BLaER1 (cell line): ENCODE measurements around the gene DSC1.

Source experiments
- H3K27ac ChIP-seq: shearing (Covaris generic); formaldehyde crosslinking; 2 replicates; pipeline ENCODE4 v1.8.1; 2022
- H3K27me3 ChIP-seq: shearing (Covaris generic); formaldehyde crosslinking; 2 replicates; pipeline ENCODE4 v1.8.1; 2022
- H3K36me3 ChIP-seq: shearing (Covaris generic); formaldehyde crosslinking; 2 replicates; pipeline ENCODE4 v1.8.1; 2022
- H3K4me1 ChIP-seq: shearing (Covaris generic); formaldehyde crosslinking; 2 replicates; pipeline ENCODE4 v1.8.1; 2022
- H3K4me2 ChIP-seq: shearing (Covaris generic); formaldehyde crosslinking; 2 replicates; pipeline ENCODE4 v1.8.1; 2022
- H3K4me3 ChIP-seq: shearing (Covaris generic); formaldehyde crosslinking; 2 replicates; pipeline ENCODE4 v1.8.1; 2022
- H3K9ac ChIP-seq: shearing (Covaris generic); formaldehyde crosslinking; 2 replicates; pipeline ENCODE4 v1.8.1; 2022
- H3K9me3 ChIP-seq: shearing (Covaris generic); formaldehyde crosslinking; 2 replicates; pipeline ENCODE4 v1.8.1; 2022
- H4K20me1 ChIP-seq: shearing (Covaris generic); formaldehyde crosslinking; 2 replicates; pipeline ENCODE4 v1.8.1; 2022
- Cebpa-rat ChIP-seq: shearing (Covaris generic); IDR thresholded peaks from 2 replicates; pipeline ENCODE4 v1.8.1; 2022

DSC1 gene

DNA sequence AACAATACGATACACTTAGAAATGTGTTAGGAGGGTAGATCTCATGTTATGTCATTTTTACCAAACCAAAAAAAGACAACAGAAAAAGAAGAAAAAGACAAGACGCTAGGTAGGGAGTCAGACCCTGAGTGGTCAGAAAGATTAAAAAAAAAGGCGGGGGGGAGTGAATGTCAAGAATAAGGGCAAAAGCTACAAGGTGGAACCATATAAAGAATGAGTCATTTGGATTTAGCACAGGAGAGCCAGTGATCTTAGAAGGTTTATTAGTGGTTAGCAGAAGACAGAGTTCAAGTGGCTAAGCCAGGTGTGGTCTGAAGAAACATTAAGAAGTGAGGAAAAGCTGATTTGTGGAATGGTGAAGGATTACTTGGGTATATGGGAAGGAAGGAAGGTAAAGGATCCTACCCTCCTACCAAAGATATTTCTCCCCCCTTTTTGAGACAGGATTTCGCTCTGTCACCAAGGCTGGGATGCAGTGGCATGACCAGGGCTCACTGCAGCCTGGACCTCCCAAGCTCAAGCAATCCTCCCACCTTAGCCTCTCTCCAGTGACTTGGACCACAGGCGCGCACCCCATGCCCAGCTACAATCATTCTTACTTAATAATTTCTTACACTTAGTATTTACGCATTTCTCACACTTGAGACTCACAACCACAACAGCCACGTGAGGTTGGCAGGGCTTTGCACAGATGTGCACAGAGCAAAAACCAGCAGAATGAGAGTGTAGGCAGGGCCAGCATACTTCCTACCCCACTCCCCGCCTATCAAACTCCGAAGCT is 63.0 kb downstream of the DSC1 start:
- no peaks in the 10 kb centered on the region for H3K4me1 ChIP-seq
- H4K20me1 ChIP-seq, result no peaks in the 10 kb centered on the region
- no peaks in the 10 kb centered on the region for H3K36me3 ChIP-seq
- no peak for TF ChIP-seq Cebpa-rat
- H3K9me3 ChIP-seq, result peaks cover 17% of the 10 kb centered on the region
- H3K4me2 ChIP-seq, result no peak overlapping the region
- H3K4me3 ChIP-seq, result no peak overlapping the region
- H3K9ac ChIP-seq, result no peak overlapping the region
- H3K27me3 ChIP-seq, result no peaks in the 10 kb centered on the region
- no peak overlapping the region for H3K27ac ChIP-seq

GRCh38 chr18:31098878-31099277 is 63.8 kb downstream of the DSC1 start:
- H3K27ac ChIP-seq, result no peak overlapping the region
- no peak overlapping the region for H3K9ac ChIP-seq
- peaks cover 17% of the 10 kb centered on the region for H3K9me3 ChIP-seq
- TF ChIP-seq Cebpa-rat, result no peak
- H3K36me3 ChIP-seq, result no peaks in the 10 kb centered on the region
- H3K27me3 ChIP-seq, result no peaks in the 10 kb centered on the region
- no peak overlapping the region for H3K4me2 ChIP-seq
- H3K4me1 ChIP-seq, result no peaks in the 10 kb centered on the region
- no peak overlapping the region for H3K4me3 ChIP-seq
- H4K20me1 ChIP-seq, result no peaks in the 10 kb centered on the region

DNA sequence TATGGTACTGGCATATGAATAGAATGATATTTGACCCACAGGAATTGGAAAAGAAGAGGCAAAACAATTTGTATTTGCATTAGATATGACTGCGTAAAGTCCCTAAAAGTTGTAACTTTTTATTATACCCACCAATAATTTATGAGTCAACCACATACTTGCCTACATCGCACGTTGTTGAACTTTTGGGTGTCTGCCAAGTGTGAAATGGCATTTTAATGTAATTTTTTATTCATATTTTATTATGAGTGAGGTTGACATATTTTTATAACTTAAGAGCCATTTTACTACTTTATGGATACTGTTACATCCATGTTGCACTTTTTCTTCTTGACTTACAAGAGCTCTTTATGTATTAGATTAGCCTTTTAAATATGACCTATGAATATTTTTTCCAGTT is 65.0 kb downstream of the DSC1 start:
- H3K4me2 ChIP-seq, result no peak overlapping the region
- H3K36me3 ChIP-seq, result no peaks in the 10 kb centered on the region
- H3K27me3 ChIP-seq, result no peaks in the 10 kb centered on the region
- H3K4me3 ChIP-seq, result no peak overlapping the region
- H3K4me1 ChIP-seq, result no peaks in the 10 kb centered on the region
- H3K9me3 ChIP-seq, result peaks cover 17% of the 10 kb centered on the region
- no peaks in the 10 kb centered on the region for H4K20me1 ChIP-seq
- no peak for TF ChIP-seq Cebpa-rat
- H3K27ac ChIP-seq, result no peak overlapping the region
- no peak overlapping the region for H3K9ac ChIP-seq

DNA sequence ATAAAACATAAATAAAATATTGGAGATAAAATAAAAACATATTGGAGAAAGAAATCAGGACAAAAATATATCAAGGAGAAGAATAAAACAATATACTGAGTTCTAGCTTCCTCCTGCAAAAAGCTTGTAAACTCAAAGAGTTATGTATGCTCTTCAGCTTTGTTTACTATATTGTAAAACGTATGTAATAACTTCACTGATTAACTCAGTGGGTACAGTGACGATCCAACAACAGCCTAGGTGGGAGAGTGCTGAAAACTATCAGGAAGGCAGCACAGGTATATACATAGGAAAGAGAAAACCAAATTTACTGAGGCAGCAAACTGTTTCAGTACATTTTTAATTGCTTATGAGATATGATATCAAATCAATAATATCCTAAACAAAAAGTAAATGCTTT is 68.8 kb downstream of the DSC1 start:
- H3K9ac ChIP-seq, result no peak overlapping the region
- H3K36me3 ChIP-seq, result no peaks in the 10 kb centered on the region

DNA sequence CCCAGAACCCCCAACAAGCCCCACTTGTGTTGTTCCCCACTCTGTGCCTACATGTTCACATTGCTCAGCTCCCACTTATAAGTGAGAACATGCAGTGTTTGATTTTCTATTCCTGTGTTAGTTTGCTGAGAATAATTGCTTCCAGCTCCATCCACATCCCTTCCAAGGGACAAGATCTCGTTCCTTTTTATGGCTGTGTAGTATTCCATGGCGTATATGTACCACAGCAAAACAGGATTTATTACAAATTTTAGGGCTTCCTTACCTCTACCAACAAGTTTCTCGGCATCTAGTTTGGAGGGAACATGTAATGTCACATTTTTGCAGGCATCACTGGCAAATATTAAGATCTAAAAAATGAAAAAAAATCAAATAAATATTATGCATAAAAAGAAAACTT is 69.4 kb downstream of the DSC1 start:
- no peak overlapping the region for H3K4me3 ChIP-seq
- H3K9ac ChIP-seq, result no peak overlapping the region
- no peaks in the 10 kb centered on the region for H3K4me1 ChIP-seq
- no peak overlapping the region for H3K27ac ChIP-seq
- H3K4me2 ChIP-seq, result no peak overlapping the region
- H4K20me1 ChIP-seq, result no peaks in the 10 kb centered on the region
- no peaks in the 10 kb centered on the region for H3K27me3 ChIP-seq
- TF ChIP-seq Cebpa-rat, result no peak
- no peaks in the 10 kb centered on the region for H3K9me3 ChIP-seq
- H3K36me3 ChIP-seq, result no peaks in the 10 kb centered on the region

More for the DNA sequence above, 68.8 kb downstream of the DSC1 start:
- no peaks in the 10 kb centered on the region for H4K20me1 ChIP-seq
- H3K4me2 ChIP-seq, result no peak overlapping the region
- H3K27me3 ChIP-seq, result no peaks in the 10 kb centered on the region
- H3K4me1 ChIP-seq, result no peaks in the 10 kb centered on the region
- no peak for TF ChIP-seq Cebpa-rat
- H3K27ac ChIP-seq, result no peak overlapping the region
- no peak overlapping the region for H3K4me3 ChIP-seq
- H3K9me3 ChIP-seq, result no peaks in the 10 kb centered on the region

DNA sequence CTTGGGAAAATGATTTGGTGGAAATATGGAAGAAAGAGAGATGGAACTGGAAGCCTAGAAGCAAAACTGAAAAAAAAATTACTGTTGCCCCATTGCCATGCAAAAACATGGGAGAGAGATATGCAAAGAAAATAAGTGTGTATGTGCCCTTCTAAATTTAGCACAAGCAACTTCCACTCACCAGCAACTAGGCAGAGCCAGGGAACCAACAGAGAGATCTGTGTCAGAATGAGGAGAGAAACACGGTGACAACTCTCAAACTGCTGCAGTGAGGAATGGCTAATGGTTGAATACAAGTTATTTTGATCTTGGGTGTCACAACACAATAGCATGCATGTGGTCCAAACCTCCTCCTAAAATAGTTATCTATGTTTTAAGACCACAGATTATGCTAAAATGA is 71.3 kb downstream of the DSC1 start:
- Histone ChIP-seq H4K20me1 (no peaks in the 10 kb centered on the region), H3K27ac (no peak overlapping the region), H3K4me2 (no peak overlapping the region), H3K36me3 (no peaks in the 10 kb centered on the region), H3K4me3 (no peak overlapping the region), H3K9me3 (no peaks in the 10 kb centered on the region), H3K4me1 (no peaks in the 10 kb centered on the region), H3K9ac (no peak overlapping the region), H3K27me3 (no peaks in the 10 kb centered on the region)
- no peak for TF ChIP-seq Cebpa-rat

DNA sequence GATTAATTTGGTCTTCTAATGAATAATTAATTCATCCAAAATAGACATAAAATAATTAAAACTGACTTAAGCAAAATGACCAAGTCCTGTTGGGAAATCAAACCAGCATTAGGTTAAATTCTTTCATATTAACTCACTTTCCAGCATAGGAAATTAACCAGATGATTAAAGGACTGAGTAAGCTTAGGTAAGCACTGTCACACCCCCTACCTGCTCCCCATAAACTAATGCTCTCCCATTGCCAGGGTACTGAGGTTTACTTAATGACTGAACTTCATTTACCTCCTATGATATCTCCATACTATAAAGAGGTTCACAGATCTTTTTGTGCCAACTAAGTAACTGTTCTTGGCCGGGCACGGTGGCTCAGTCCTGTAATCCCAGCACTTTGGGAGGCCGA is 74.1 kb downstream of the DSC1 start:
- no peak for TF ChIP-seq Cebpa-rat
- no peaks in the 10 kb centered on the region for H3K36me3 ChIP-seq
- no peaks in the 10 kb centered on the region for H3K4me1 ChIP-seq

DNA sequence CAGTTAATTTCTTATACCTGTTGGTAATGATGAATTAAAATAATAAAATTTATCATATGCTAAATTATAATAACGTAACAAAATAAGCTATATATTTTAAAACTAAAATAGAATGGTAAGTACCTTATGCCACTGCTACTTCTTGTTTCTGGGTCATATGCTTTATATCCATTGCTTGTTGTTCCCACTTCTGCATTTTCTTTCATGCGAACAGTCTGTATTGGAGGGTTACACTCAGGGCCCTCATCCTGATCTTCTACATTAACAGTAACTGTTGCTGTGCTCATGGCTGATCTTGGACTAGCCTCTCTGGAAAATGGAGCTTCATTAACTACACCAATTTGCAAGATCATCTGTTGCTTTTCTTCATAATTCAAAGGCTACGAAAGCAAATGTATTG is 82.7 kb downstream of the DSC1 start:
- H3K9ac ChIP-seq, result no peak overlapping the region
- no peaks in the 10 kb centered on the region for H3K9me3 ChIP-seq
- H3K4me3 ChIP-seq, result no peak overlapping the region
- no peak overlapping the region for H3K4me2 ChIP-seq
- H3K27ac ChIP-seq, result no peak overlapping the region
- no peaks in the 10 kb centered on the region for H4K20me1 ChIP-seq
- H3K27me3 ChIP-seq, result no peaks in the 10 kb centered on the region
- TF ChIP-seq Cebpa-rat, result no peak
- H3K36me3 ChIP-seq, result no peaks in the 10 kb centered on the region
- no peaks in the 10 kb centered on the region for H3K4me1 ChIP-seq

More for the DNA sequence above, 74.1 kb downstream of the DSC1 start:
- Histone ChIP-seq H3K27ac (no peak overlapping the region), H3K9ac (no peak overlapping the region), H3K4me3 (no peak overlapping the region), H3K27me3 (no peaks in the 10 kb centered on the region), H4K20me1 (no peaks in the 10 kb centered on the region), H3K4me2 (no peak overlapping the region), H3K9me3 (no peaks in the 10 kb centered on the region)
